Gastroesophageal sphincter (tissue), 3 donors: Measurements from ENCODE around the gene MARCHF6.

Experiments used
- EP300 ChIP-seq: sonication (generic); formaldehyde crosslinking; IDR thresholded peaks from one replicate; pipeline ENCODE4 v1.6.1; 2017; ENCODE audit warnings: antibody characterized with exemption, mild to moderate bottlenecking
- POLR2A ChIP-seq, 2 donors: fragments of 450-650 bp; IDR thresholded peaks; one replicate each; pipeline ENCODE4 v1.6.1; 2017; ENCODE audit warnings: antibody characterized with exemption in 2 of 2, mild to moderate bottlenecking in 2 of 2, moderate library complexity in 1 of 2
- POLR2AphosphoS5 ChIP-seq: sonication (generic); formaldehyde crosslinking; IDR thresholded peaks from one replicate; pipeline ENCODE4 v1.6.1; 2017; ENCODE audit warnings: antibody characterized with exemption
- TF ChIP-seq, protein P1 (sequence below), 4 experiments: fragments of 200-600 bp in 2 of 4; fragments of 450-650 bp in 2 of 4; sonication (generic) in 1 of 4; IDR thresholded peaks; one replicate each; pipeline ENCODE4 v1.5.1; 2017 to 2019; ENCODE audit warnings: antibody characterized with exemption in 4 of 4, mild to moderate bottlenecking in 2 of 4, moderate library complexity in 2 of 4

DNA sequence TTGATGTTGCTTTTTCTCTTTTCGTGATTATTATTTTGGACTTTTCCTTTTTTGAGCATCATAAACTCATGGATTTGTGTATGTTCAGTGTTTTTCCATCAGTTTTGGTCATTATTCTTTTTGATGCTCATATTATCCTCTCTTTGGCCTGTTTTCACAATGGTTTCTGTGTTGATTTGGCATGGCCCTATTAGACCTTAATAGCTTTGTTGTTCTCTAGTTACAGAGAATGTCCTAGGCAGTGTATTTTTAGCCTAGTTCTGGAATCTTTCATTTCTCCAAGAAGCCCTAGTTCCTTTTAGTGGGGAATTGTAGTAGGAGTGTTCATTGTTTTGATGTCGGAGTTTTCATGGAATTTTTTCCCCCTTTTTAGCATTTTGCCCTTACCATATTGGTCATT, 46.9 kb downstream of the MARCHF6 start:
- TF ChIP-seq, protein P1, sequence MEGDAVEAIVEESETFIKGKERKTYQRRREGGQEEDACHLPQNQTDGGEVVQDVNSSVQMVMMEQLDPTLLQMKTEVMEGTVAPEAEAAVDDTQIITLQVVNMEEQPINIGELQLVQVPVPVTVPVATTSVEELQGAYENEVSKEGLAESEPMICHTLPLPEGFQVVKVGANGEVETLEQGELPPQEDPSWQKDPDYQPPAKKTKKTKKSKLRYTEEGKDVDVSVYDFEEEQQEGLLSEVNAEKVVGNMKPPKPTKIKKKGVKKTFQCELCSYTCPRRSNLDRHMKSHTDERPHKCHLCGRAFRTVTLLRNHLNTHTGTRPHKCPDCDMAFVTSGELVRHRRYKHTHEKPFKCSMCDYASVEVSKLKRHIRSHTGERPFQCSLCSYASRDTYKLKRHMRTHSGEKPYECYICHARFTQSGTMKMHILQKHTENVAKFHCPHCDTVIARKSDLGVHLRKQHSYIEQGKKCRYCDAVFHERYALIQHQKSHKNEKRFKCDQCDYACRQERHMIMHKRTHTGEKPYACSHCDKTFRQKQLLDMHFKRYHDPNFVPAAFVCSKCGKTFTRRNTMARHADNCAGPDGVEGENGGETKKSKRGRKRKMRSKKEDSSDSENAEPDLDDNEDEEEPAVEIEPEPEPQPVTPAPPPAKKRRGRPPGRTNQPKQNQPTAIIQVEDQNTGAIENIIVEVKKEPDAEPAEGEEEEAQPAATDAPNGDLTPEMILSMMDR (IDR thresholded peaks at IDR 0.05): no peak
- TF ChIP-seq POLR2AphosphoS5 (no peak), POLR2A (IDR thresholded peaks at IDR 0.05) (no peak), EP300 (no peak)
